ENCODE results near the gene EXOC3L2.

- TF ChIP-seq, protein P1, sequence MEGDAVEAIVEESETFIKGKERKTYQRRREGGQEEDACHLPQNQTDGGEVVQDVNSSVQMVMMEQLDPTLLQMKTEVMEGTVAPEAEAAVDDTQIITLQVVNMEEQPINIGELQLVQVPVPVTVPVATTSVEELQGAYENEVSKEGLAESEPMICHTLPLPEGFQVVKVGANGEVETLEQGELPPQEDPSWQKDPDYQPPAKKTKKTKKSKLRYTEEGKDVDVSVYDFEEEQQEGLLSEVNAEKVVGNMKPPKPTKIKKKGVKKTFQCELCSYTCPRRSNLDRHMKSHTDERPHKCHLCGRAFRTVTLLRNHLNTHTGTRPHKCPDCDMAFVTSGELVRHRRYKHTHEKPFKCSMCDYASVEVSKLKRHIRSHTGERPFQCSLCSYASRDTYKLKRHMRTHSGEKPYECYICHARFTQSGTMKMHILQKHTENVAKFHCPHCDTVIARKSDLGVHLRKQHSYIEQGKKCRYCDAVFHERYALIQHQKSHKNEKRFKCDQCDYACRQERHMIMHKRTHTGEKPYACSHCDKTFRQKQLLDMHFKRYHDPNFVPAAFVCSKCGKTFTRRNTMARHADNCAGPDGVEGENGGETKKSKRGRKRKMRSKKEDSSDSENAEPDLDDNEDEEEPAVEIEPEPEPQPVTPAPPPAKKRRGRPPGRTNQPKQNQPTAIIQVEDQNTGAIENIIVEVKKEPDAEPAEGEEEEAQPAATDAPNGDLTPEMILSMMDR (IDR thresholded peaks at IDR 0.05 in 2 of 3, conservative IDR thresholded peaks at IDR 0.05 in 1 of 3; ENCODE audit: control insufficient read depth in 2 of 3, extremely low read depth in 1 of 3, insufficient read depth in 1 of 3, low read depth in 3 of 3, low read length in 3 of 3), result no peak
- TF ChIP-seq, protein P2, sequence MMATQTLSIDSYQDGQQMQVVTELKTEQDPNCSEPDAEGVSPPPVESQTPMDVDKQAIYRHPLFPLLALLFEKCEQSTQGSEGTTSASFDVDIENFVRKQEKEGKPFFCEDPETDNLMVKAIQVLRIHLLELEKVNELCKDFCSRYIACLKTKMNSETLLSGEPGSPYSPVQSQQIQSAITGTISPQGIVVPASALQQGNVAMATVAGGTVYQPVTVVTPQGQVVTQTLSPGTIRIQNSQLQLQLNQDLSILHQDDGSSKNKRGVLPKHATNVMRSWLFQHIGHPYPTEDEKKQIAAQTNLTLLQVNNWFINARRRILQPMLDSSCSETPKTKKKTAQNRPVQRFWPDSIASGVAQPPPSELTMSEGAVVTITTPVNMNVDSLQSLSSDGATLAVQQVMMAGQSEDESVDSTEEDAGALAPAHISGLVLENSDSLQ (IDR thresholded peaks at IDR 0.05), result no peak
- TF ChIP-seq GABPA (IDR thresholded peaks at IDR 0.05; ENCODE audit: low read depth) (no peak), CREB1 (IDR thresholded peaks at IDR 0.05; ENCODE audit: low read depth) (no peak), EZH2 (IDR thresholded peaks at IDR 0.05; ENCODE audit: borderline replicate concordance, control insufficient read depth, low read depth, low read length) (no peak), CHD2 (IDR thresholded peaks at IDR 0.05; ENCODE audit: borderline replicate concordance, low read depth, low read length) (no peak), ZNF207 (IDR thresholded peaks at IDR 0.05; ENCODE audit: borderline replicate concordance) (no peak), MTA3 (IDR thresholded peaks at IDR 0.05; ENCODE audit: borderline replicate concordance, low read length) (no peak), RUNX3 (IDR thresholded peaks at IDR 0.05; ENCODE audit: low read length) (no peak), EP300 (IDR thresholded peaks at IDR 0.05; ENCODE audit: borderline replicate concordance in 1 of 2, control insufficient read depth in 1 of 2, low read depth in 2 of 2, low read length in 2 of 2) (no peak), NFIC (IDR thresholded peaks at IDR 0.05; ENCODE audit: low read depth, low read length) (no peak), REST (IDR thresholded peaks at IDR 0.05; ENCODE audit: low read depth, low read length) (no peak), HCFC1 (IDR thresholded peaks at IDR 0.05; ENCODE audit: low read length) (no peak)
- TF ChIP-seq, protein P3, sequence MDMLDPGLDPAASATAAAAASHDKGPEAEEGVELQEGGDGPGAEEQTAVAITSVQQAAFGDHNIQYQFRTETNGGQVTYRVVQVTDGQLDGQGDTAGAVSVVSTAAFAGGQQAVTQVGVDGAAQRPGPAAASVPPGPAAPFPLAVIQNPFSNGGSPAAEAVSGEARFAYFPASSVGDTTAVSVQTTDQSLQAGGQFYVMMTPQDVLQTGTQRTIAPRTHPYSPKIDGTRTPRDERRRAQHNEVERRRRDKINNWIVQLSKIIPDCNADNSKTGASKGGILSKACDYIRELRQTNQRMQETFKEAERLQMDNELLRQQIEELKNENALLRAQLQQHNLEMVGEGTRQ (IDR thresholded peaks at IDR 0.05; ENCODE audit: borderline replicate concordance, low read depth, low read length), result no peak
Observed at GRCh38 chr19:45280471-45280961, 35.3 kb upstream of the EXOC3L2 start.

Data from GM12878 (cell line).